ENCODE data around the gene CPTP. TPM values are rescaled to one million over a fixed set of nuclear protein-coding genes. Genes with fewer than 3 reads are reported as not detected.

CPTP gene
- total and polyA plus RNA-seq, 2 of the 13 experiments (the other 11 are each of a cell fraction or from before 2014, with no cell fraction given) = 5.5 to 9.3 TPM

DNA sequence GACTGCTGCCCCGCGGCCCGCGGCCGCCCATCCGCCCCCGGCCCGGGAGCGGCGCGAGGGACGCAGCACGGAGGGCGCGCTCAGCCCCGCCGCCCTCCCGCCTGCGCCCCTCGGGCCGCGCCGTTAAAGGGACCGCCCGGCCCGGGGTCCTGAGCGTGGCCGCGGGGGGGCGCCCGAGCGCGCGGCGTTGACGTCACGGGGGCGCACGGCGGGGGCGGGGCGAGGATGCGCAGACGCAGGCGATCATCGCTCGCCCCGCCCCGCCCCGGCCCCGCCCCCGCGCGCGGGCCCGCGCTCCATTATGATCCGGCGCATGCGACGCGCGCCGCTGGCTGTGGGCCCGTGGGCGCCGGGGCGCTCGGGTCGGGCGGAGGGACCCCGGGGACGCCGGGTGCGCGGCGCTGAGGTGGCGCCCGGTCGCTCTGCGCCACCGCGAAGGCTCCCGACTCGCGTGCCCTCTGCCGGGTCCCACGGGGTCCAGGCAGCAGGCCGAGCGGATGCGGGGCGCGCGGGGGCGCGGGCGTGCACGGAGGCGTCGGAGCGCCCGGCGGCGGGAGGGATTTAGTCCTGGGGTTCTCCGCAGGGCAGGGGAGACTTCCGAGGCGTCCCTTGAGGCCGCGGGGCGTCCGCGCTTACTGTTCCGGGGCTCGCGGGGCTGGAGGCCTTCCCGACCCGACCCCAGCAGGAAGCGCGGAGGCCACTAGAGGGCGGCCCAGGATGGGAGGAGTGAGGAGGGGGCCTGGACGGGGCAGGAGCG, 24.8 kb downstream of the CPTP start, which contains the start of gene DVL1 (continued):
- TF ChIP-seq, protein P1, sequence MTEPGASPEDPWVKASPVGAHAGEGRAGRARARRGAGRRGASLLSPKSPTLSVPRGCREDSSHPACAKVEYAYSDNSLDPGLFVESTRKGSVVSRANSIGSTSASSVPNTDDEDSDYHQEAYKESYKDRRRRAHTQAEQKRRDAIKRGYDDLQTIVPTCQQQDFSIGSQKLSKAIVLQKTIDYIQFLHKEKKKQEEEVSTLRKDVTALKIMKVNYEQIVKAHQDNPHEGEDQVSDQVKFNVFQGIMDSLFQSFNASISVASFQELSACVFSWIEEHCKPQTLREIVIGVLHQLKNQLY (CRISPR knock-in tag; IDR thresholded peaks at IDR 0.05) = no peak
- TF ChIP-seq, protein P2, sequence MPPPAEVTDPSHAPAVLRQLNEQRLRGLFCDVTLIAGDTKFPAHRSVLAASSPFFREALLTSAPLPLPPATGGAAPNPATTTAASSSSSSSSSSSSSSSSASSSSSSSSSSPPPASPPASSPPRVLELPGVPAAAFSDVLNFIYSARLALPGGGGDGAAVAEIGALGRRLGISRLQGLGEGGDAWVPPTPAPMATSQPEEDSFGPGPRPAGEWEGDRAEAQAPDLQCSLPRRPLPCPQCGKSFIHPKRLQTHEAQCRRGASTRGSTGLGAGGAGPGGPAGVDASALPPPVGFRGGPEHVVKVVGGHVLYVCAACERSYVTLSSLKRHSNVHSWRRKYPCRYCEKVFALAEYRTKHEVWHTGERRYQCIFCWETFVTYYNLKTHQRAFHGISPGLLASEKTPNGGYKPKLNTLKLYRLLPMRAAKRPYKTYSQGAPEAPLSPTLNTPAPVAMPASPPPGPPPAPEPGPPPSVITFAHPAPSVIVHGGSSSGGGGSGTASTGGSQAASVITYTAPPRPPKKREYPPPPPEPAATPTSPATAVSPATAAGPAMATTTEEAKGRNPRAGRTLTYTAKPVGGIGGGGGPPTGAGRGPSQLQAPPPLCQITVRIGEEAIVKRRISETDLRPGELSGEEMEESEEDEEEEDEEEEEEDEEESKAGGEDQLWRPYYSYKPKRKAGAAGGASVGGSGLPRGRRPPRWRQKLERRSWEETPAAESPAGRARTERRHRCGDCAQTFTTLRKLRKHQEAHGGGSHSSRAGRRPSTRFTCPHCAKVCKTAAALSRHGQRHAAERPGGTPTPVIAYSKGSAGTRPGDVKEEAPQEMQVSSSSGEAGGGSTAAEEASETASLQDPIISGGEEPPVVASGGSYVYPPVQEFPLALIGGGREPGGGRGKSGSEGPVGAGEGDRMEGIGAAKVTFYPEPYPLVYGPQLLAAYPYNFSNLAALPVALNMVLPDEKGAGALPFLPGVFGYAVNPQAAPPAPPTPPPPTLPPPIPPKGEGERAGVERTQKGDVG (CRISPR knock-in tag; IDR thresholded peaks at IDR 0.05; ENCODE audit: borderline replicate concordance) = no peak
- TF ChIP-seq NFIC (IDR thresholded peaks at IDR 0.05; ENCODE audit: low read length) (no peak), ZNF251 (CRISPR knock-in tag; IDR thresholded peaks at IDR 0.05) (no peak), MEIS2 (CRISPR knock-in tag; IDR thresholded peaks at IDR 0.05) (no peak), NFE2 (CRISPR knock-in tag; IDR thresholded peaks at IDR 0.05) (no peak), POGZ (CRISPR knock-in tag; IDR thresholded peaks at IDR 0.05) (no peak), SOX5 (CRISPR knock-in tag; IDR thresholded peaks at IDR 0.05; ENCODE audit: borderline replicate concordance) (no peak), DNMT1 (CRISPR knock-in tag; IDR thresholded peaks at IDR 0.05) (no peak), MAZ (IDR thresholded peaks at IDR 0.05; ENCODE audit: borderline replicate concordance, low read depth, low read length) (peak; percentile 49; the same call in 1 of the 2 replicates), MAZ (CRISPR knock-in tag; IDR thresholded peaks at IDR 0.05; ENCODE audit: low read depth) (peak; percentile 43), TOE1 (CRISPR knock-in tag; IDR thresholded peaks at IDR 0.05) (no peak), FOSL1 (CRISPR knock-in tag; IDR thresholded peaks at IDR 0.05; ENCODE audit: borderline replicate concordance) (no peak)
- TF ChIP-seq, protein P3, sequence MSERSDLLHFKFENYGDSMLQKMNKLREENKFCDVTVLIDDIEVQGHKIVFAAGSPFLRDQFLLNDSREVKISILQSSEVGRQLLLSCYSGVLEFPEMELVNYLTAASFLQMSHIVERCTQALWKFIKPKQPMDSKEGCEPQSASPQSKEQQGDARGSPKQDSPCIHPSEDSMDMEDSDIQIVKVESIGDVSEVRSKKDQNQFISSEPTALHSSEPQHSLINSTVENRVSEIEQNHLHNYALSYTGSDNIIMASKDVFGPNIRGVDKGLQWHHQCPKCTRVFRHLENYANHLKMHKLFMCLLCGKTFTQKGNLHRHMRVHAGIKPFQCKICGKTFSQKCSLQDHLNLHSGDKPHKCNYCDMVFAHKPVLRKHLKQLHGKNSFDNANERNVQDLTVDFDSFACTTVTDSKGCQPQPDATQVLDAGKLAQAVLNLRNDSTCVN (CRISPR knock-in tag; IDR thresholded peaks at IDR 0.05; ENCODE audit: borderline replicate concordance) = no peak
- TF ChIP-seq, protein P4, sequence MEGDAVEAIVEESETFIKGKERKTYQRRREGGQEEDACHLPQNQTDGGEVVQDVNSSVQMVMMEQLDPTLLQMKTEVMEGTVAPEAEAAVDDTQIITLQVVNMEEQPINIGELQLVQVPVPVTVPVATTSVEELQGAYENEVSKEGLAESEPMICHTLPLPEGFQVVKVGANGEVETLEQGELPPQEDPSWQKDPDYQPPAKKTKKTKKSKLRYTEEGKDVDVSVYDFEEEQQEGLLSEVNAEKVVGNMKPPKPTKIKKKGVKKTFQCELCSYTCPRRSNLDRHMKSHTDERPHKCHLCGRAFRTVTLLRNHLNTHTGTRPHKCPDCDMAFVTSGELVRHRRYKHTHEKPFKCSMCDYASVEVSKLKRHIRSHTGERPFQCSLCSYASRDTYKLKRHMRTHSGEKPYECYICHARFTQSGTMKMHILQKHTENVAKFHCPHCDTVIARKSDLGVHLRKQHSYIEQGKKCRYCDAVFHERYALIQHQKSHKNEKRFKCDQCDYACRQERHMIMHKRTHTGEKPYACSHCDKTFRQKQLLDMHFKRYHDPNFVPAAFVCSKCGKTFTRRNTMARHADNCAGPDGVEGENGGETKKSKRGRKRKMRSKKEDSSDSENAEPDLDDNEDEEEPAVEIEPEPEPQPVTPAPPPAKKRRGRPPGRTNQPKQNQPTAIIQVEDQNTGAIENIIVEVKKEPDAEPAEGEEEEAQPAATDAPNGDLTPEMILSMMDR (CRISPR knock-in tag; IDR thresholded peaks at IDR 0.05) = peak; percentile 78
- TF ChIP-seq, protein P5, sequence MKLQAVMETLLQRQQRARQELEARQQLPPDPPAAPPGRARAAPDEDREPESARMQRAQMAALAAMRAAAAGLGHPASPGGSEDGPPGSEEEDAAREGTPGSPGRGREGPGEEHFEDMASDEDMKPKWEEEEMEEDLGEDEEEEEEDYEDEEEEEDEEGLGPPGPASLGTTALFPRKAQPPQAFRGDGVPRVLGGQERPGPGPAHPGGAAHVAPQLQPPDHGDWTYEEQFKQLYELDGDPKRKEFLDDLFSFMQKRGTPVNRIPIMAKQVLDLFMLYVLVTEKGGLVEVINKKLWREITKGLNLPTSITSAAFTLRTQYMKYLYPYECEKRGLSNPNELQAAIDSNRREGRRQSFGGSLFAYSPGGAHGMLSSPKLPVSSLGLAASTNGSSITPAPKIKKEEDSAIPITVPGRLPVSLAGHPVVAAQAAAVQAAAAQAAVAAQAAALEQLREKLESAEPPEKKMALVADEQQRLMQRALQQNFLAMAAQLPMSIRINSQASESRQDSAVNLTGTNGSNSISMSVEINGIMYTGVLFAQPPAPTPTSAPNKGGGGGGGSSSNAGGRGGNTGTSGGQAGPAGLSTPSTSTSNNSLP (IDR thresholded peaks at IDR 0.05; ENCODE audit: low read depth, low read length) = no peak
- TF ChIP-seq, protein P6, sequence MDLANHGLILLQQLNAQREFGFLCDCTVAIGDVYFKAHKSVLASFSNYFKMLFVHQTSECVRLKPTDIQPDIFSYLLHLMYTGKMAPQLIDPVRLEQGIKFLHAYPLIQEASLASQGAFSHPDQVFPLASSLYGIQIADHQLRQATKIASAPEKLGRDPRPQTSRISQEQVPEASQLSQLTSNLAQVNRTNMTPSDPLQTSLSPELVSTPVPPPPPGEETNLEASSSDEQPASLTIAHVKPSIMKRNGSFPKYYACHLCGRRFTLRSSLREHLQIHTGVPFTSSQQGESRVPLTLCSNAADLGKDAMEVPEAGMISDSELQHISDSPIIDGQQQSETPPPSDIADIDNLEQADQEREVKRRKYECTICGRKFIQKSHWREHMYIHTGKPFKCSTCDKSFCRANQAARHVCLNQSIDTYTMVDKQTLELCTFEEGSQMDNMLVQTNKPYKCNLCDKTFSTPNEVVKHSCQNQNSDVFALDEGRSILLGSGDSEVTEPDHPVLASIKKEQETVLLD (CRISPR knock-in tag; IDR thresholded peaks at IDR 0.05; ENCODE audit: low read depth) = 0 out of 2 replicates have a peak, but pooled peaks have one; percentile 36
